ENCODE results near the gene VWA3A.
"Not testable (repeated sequence)": the region's sequence is repeated elsewhere in the genome, so short reads cannot be mapped to it uniquely, and the experiment has no call there.

Gene VWA3A

DNA sequence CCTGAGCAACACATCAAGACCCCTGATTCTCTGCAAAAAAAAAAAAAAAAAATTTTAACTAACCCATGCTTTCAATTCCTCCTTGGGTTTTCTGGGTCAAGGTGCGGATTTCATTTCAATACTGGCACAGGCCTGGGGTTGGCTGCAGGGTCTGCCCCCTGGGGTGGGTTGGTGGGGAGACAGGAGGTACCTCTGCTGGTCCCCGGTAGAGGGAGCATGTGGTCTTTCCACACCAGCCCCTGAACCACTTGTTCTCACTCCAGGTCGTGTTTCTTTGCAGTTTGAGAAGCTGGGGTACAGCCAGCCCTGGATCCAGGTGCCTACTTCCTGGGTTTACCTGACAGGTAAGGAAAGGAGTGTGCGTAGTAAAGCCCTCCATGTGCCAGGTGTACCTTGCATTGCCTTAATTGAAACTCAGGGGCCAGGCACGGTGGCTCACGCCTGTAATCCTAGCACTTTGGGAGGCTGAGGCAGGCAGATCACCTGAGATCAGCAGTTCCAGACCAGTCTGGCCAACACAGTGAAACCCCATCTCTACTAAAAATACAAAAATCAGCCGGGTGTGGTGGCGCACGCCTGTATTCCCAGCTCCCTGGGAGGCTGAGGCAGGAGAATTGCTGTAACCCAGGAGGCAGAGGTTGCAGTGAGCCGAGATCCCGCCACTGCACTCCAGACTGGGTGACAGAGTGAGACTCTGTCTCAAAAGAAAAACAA, 91.7 kb downstream of the VWA3A start:
- no peak for DNase-seq (ENCODE audit: low read depth in 2 of 2)

DNA sequence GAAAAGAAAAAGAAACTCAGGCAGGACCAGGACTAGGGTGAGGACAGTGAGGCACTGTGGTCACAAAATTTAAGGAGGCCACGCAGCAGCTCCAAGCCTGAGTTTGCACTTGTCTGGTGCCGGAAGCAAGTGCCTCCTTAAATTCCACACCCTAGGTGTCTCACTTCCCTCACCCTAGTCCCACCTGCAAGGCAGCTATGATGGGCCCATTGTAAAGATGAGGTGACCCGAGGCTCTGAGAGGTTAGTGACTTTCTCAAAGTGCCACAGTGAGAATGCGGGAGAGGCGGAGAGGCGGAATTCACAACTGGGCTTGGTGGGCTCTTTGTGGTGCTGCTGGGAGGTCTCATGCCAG, 92.3 kb downstream of the VWA3A start:
- DNase-seq (ENCODE audit: low read depth in 2 of 2) = no peak

DNA sequence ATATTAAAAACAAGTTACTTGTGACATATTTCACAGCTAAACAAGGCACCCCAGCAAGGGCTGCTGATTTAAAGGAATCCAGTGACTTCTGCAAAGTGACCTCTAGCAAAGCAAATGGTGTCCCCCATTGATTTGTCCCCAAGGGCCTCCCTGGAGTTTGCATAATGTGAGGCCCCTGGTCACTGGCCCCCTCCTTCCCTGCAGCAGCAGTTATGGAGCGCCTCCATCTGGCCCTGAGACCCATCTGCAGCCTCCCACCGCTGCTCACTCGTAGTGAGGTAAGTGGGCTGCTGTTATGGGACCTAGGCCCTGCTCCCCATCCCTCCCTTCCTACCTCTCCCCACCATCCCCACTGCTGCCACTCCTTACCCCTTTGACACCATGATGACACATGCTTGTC, 94.2 kb downstream of the VWA3A start:
- DNase-seq (ENCODE audit: low read depth in 2 of 2) = no peak

DNA sequence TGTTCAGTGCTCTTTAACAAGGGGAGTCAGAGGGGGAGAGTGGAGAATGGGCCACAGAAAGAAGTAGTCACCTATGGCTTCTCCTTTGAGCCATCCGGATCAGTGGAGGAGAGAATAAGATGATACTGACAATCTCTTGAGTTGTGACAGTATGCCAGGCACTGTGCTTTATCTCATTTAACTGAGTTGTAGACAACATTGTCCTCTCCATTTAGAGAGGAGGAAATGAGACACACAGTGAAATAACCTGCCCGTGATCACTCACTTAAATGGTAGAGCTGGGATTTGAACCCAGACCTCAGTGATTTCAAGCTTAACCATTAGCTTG, 95.9 kb downstream of the VWA3A start:
- DNase-seq (ENCODE audit: low read depth in 2 of 2) = no peak

DNA sequence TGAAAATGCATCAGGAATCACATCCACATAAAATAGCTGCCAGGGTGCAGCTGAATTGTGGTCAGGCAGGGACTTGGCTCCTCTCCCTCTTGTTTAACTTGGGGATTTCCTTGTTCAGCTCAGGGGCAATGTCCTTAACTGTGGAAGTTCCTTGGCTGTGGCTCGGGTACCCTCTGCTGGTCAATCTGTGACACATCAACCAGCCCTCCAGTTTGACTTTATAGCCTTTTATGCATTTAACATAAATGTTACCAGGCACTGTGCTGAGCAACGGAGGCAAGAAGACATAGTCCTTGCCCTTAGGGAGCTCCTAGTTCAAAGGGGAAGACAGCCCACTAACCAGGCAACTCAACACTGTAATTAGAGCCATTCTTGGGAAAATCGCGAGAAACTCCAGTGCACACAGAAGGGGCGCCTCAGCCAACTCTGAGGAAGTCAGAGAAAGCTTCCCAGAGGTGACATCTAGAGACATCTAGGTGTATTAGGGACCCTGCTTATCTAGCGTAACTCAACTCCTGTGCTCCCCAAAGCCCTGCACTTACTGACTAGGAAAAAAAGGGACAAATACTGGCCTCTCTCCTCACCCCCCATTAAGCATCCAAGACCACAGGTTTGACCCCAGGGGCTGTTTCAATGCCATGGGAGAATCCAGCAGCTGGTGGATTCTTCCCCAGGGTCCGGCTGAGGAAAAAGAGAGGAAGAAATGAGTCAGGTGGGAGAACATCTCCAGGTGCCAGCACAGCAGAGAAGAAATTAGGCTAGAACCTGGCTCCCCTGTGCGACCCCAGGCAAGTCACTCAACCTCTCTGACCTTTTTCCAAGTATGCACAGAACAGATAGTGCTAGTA, 96.5 kb downstream of the VWA3A start:
- DNase-seq (ENCODE audit: low read depth in 2 of 2) = peak; percentile 25 to 37

DNA sequence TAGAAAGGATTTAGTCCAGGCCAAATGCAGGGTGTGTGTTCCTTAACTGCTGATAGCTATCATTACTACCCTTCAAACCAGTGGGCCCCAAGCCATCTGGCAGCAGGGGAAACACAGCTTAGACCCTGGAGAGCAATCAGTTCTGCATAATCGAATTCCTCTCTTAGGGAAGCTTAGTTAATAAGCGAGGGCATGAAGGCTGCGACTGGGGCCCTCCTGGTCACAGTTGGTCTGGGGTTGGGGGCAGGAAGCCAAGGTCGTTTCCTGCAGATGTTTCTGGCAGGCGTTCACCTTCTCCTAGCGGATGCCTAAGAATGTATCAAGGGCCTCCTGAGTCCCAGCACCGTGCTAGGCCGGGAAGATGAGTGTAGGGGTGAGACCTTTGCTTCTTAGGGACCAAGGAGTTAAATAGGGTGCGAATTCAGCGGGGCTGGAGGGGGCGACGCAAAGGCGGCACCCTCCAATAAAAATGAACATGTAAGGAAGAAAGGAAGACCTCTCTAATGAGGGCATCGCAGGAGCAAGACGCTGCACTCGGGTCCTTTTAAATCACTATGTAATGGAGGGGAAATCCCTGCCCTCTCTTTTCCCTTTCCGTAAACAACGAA, 97.2 kb downstream of the VWA3A start:
- DNase-seq (ENCODE audit: low read depth in 2 of 2) = no peak

DNA sequence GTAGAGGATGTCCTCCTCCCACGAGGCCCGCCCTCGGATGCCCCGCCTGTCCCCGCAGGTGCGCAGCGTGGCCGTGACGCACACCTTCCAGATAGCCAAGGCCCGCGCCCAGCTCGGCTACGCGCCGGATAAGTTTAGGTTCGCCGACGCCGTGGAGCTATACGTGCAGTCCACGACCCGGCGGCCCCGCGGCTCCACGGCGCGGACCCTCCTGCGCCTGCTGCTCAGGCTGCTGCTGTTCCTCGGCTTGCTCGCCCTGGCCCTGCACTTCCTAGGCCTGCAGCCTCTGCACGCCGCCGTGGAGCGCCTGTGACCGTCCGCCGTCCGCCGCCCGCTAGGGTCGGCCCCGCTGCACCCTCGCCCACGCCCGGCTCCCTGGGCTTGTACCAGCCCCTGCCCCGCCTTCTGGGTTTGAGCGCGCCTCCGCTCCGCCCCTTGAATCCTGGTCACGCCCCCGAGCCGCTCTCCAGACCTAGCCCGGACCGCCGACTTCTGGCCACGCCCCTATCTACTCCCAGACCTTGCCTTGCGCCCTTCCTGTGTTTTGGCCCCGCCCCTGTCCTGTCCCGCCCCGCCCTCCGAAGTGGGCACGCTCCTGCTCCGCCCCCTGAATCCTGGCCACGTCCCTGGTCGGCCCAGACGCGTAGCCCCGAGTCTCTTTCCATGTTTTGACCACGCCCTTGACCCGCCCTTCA, 97.9 kb downstream of the VWA3A start:
- DNase-seq (ENCODE audit: low read depth in 2 of 2) = peak; percentile 99 to 100

DNA sequence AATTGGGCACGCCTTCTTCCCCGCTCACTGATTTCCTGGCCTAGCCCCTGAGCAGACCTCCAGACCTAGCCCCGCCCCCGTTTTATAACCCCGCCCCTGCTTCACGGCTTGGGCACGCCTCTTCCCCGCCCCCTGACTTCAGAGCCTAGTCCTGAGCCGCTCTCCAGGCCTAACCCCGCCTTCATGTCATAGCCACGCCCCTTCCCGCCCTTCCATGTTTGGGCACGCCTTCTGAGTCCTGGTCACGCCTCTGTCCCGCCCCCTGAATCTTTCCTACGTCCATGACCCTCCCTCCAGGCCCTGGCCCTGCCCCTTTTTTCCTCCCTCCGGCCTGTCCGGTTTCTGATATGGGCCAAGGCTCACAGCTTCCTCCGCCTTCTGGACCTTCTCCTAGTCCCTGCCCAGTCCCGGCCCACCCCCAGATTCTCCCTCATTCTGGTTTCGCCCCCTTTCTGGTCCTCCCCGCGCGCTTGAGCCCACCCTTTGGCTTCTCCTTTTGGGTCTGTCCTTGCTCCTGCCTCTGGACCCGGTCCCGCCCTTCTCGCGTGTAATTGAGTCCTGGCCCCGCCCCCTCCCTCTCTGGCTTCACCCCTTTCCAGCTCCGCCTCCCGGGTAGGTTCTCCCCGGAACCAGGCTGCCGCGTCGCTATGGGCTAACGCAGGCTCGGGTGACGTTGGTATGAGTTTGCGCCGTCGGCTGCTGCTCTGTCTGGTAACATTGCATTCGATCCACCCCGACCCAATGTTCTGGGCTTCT, 98.6 kb downstream of the VWA3A start:
- peak; percentile 96 to 99 for DNase-seq (ENCODE audit: low read depth in 2 of 2)

DNA sequence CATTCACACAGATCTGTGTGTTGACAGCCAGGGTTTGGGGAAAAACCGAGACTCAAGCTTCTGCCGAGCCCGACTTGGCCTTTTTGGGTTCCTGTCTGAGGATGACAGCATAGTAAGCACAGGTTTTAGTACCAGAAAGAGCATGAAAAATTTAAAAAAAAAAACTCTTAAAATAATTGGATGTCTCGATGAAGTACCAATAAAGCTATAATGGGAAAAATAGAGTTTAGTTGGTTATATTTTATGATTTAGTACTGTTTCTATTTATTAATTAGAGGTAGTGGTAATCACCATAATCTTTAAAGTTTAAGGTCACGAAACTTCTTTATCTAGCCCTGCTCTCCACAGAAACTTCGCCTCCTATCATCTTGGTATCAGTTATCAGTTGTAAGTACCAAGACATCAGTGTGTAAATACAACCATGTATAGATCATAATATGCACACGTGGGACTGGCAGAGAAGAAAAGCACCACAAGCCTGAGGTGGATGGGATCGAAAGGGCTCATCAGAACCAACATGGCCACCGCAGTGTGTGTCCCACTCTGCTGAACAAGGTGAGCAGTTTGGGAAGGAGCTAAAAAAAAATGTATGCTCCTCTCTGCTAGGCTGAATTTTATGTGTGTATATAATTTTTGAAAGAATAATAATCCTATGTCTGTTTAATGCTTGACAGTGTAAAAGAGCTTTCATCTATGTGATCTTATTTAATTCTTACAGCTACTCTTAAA, 99.4 kb downstream of the VWA3A start:
- peak in 1 of 2 donors; percentile 30 for DNase-seq (ENCODE audit: low read depth in 2 of 2)

DNA sequence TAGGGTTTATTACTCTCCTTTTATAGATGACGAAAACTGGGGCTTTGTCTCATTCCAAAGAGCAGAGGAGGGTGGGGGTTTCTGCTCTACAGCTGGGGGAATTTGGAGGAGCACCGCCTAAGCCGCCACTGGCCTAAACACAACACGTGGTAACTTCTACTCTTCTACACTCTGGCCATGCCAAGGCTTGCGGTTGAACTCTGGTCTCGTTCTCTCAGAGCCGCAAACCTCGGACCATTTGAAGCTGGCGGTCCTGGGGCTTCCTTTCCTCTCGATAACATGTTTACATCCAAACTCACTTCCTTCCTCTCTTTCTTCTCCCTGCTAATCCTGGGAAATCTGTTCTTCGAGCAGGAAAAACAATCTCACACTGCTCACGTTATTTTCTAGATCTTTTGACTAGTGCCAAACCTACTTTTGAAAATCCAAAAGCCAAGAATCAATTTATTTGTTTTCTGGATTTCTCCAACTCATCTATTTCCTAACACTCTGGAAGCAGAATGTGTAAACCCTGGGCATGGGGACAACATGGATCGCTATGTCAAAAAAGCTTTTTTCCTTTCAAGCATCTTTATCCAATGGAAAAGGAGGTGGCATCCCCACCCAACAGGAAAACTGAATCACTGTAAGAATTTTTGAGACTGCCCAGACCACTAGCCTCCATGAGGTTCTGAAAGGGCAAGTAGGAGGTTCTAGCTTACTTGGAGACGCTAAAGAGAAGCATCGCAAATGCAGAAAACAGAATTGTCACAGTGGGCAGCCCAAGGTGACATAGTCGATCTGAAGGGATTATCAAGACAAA, 100.1 kb downstream of the VWA3A start:
- DNase-seq (ENCODE audit: low read depth in 2 of 2) = peak; percentile 68

DNA sequence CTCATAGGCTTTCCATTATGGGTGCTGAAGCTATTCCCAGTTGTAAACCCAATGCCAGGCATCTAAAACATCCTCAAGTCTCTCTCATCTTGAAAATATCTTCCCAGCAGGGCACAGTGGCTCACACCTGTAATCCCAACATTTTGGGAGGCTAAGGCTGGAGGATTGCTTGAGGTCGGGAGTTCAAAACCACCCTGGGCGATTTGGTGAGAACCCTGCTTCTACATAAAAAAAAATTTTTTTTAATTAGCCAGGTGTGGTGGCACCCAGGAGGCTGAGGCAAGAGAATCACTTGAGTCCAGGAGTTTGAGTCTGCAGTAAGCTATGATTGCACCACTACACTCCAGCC, 100.7 kb downstream of the VWA3A start:
- no peak for DNase-seq (ENCODE audit: low read depth in 2 of 2)

DNA sequence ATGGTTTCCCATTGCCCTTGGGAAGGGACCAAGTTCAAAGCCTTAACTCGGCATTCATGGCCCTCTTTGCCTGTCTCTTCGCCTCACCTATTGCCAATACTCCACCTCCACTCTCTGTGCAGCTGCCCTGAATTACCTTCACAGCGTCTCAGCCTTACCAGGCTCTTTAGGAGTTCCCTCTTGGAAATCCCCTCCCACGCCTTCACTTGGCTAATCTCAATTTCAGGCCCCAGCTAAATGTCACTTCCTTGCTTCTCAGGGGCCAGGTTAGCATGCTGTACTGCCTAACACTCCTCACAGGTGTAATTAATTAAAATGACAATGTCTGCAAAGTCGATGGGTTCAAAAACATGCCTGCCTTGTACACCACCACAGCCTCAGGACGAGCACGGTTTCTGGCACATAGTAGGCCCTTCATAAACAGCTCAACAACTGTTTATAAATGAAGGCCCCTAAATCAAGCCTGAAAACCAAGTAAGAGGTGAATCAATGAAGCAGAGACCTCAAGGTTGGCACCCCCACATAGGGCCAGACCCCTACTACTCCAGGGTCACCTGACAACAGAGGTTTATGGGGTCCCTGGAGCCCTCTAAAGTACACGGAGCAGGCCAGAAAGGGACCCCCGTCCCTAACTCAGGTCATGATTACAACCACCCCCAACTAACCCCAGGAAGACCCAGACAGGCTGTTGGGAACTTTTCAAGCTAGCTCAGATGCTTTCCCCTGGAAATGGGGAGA, 102.5 kb downstream of the VWA3A start:
- DNase-seq (ENCODE audit: low read depth in 2 of 2) = no peak

DNA sequence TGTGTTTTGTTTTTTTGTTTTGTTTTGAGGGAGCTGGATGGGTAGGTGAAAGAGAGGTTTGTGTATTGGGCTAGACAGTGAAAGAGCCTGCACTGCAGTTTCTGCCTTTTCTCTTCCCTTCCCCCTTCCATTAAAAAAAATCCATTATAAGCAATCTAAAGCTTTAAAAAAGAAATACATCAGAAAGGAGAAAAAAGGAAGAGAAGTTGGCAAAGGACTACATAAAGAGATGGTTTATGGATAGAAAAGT, 103.0 kb downstream of the VWA3A start:
- DNase-seq (ENCODE audit: low read depth in 2 of 2) = no peak

DNA sequence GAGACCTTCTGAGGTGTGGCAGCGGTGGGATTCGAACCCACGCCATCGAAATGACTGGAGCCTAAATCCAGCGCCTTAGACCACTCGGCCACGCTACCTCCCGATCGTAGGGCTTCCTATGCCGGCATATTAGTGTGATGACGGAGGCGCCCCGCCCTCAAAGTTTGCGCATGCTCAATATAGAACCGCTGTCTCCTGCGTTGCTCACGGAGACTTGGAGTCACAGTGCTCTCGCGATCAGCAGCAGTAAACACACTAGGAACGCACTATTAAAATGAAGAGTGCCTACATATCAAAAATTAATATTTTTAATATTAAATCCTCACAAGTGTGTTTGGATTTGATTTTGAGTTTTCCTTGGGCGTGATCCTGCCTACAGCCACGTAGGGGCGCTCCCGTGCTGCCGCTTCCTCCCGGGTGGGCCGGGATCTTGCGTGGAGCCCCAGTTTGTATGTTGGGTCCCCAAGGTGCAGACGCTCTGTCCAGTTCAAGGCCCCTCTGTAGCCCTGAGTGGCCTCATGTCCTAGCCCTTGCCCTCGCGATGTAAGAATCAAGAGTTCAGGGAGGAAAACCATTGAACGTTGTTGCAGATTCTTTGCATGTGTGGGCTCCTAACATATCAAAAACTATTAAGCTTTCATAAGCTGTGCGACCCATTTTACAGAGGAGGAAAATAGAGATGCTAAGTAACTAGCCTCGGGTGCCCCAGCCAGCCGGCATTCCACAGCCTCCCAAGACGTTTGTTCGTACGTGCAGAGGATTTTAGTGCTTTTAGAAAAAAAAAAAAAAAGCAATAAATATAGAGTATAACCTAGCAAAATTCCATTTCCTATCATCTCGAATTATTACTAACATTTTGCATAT, 103.6 kb downstream of the VWA3A start:
- peak; percentile 73 to 88 for DNase-seq (ENCODE audit: low read depth in 2 of 2)

DNA sequence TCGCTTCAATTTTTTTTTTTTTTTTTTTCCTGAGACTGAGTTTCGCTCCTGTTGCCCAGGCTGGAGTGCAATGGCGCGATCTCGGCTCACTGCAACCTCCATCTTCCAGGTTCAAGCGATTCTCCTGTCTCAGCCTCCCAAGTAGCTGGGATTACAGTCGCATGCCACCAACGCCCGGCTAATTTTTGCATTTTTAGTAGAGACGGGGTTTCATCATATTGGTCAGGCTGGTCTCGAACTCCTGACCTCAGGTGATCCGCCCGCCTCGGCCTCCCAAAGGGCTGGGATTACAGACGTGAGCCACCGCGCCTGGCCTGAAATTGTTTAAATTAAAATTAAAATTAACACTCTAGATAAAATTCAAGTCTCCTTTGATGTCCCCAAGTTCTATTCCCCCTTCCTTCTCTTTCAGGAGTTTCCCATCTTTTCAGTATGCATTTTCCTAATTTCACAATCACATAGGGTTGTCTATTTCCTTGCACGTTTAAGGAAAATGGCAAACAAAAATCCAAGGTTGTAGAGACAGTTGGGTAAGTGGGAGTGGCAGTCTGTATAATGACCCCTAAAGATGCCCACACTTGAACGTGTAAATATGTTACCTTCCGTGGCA, 104.3 kb downstream of the VWA3A start:
- not testable (repeated sequence) for DNase-seq (ENCODE audit: low read depth in 2 of 2)

DNA sequence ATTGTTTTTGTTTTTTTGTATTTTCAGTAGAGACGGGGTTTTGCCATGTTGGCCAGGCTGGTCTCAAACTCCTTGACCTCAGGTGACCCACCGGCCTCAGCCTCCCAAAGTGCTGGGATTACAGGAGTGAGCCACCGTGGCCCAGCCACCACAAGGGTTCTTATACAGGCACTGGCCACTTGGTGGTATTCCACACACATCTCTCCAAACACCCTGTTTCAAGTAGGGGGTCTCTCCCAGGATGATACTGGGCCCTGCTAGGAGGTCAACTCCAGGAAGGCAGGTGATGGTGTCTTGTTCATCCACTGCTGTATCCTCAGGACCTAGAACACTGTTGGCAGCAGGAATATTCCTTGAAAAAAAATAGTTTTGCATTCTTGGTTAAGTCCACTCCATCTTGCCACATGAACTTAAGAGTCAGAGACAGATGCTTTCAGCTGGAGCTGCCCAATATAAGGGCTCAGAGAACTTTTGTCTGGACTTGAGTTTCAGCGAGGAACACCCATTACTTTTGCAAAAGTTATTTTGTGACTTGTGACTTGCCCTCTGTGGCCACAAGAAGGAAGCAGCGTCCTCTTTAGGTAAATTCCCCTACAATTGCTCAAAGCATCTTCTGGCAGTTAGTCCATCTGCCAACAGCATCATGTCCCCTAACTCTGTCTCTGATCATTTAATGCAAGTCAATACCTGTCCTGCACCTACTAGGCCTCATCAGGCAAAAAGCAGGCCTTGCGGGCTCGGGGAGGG, 106.4 kb downstream of the VWA3A start:
- no peak for DNase-seq (ENCODE audit: low read depth in 2 of 2)

DNA sequence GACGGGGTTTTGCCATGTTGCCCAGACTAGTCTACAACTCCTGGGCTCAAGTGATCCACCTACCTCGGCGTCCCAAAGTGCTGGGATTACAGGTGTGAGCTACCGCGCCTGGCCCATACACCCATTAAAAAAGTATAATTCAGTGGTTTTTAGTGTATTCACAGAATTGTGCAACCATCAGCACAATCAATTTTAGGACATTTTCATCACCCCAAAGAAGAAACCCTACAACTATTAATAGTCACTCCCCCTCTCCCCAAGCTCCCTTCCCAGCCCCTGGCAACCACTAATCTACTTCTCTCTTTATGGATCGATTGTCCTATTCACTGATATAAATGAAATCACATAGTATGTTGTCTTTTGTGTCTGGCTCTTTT, 109.9 kb downstream of the VWA3A start:
- DNase-seq (ENCODE audit: low read depth in 2 of 2) = no peak

DNA sequence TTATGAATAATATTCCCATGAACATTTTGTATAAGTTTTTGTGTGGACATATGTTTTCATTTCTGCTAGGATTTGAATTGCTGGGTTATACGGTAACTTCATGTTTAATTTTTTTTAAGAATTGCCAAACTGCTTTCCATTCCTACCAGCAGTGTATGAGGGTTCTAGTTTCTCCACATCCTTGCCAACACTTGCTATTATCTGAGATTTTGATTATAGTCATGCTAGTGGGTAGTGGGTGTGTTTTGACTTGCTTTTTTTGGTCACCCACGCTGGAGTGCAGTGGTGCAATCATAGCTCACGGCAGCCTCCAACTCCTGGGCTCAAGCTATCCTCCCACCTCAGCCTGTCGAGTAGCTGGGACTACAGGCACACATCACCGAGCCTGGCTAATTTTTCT, 110.8 kb downstream of the VWA3A start:
- no peak for DNase-seq (ENCODE audit: low read depth in 2 of 2)

All from stimulated activated CD8-positive, alpha-beta memory T cell treated with anti-CD3 and anti-CD28 coated beads, Interleukin-2, amount 100 ng/mL, for 48 hours (primary cell).